ENCODE results near the gene RIC8A. TPM values are rescaled to one million over a fixed set of nuclear protein-coding genes. Genes with fewer than 3 reads are reported as not detected.
"Not testable (repeated sequence)": the region's sequence is repeated elsewhere in the genome, so short reads cannot be mapped to it uniquely, and the experiment has no call there.

RIC8A gene
- total and polyA plus RNA-seq, 9 of the 15 experiments (the other 6 are each of a cell fraction or from before 2014, with no cell fraction given): 10.7 to 108 (median 72.1) TPM

- TF ChIP-seq TEAD4 (IDR thresholded peaks at IDR 0.05; ENCODE audit: low read length): peak; percentile 93
- TF ChIP-seq TEAD4 (CRISPR knock-in tag; IDR thresholded peaks at IDR 0.05; ENCODE audit: borderline replicate concordance); ETV6 (CRISPR knock-in tag; IDR thresholded peaks at IDR 0.05; ENCODE audit: borderline replicate concordance); NR2C1 (IDR thresholded peaks at IDR 0.05); CREB1 (CRISPR knock-in tag; IDR thresholded peaks at IDR 0.05): not testable (repeated sequence)
- TF ChIP-seq ZNF445 (CRISPR knock-in tag; IDR thresholded peaks at IDR 0.05; ENCODE audit: low read depth): peak; percentile 71
- TF ChIP-seq ETV6 (IDR thresholded peaks at IDR 0.05; ENCODE audit: borderline replicate concordance in 1 of 2, low read depth in 2 of 2, low read length in 1 of 2): peak in 1 of 2 experiments; percentile 25; a peak in 1 of 4 replicates
- TF ChIP-seq FOXA3 (CRISPR knock-in tag; conservative IDR thresholded peaks at IDR 0.05 in 1 of 2, IDR thresholded peaks at IDR 0.05 in 1 of 2): 0 out of 4 replicates have a peak, but pooled peaks of 1 of the 2 experiments have one; percentile 48
- peak; percentile 94 for TF ChIP-seq BACH1 (tag; IDR thresholded peaks at IDR 0.05)
- peak; percentile 52; the same call in 1 of the 2 replicates for TF ChIP-seq ZNF274 (IDR thresholded peaks at IDR 0.05; ENCODE audit: borderline replicate concordance, low read depth, low read length)
- peak; percentile 100 for TF ChIP-seq ZNF395 (CRISPR knock-in tag; IDR thresholded peaks at IDR 0.05)
- peak; percentile 49; the same call in 1 of the 2 replicates for TF ChIP-seq NR2C1 (tag; IDR thresholded peaks at IDR 0.05)
- peak; percentile 58; the same call in 1 of the 2 replicates for TF ChIP-seq ESRRA (IDR thresholded peaks at IDR 0.05; ENCODE audit: borderline replicate concordance, low read depth)
- TF ChIP-seq CREB1 (IDR thresholded peaks at IDR 0.05): 0 out of 2 replicates have a peak, but pooled peaks have one; percentile 24
- peak; percentile 98 for TF ChIP-seq FOSL1 (tag; conservative IDR thresholded peaks at IDR 0.05)
- peak; percentile 77; the same call in 1 of the 2 replicates for TF ChIP-seq ZNF609 (CRISPR knock-in tag; IDR thresholded peaks at IDR 0.05; ENCODE audit: borderline replicate concordance)
- TF ChIP-seq SMARCA4 (IDR thresholded peaks at IDR 0.05): peak; percentile 50; the same call in 1 of the 2 replicates
- TF ChIP-seq FOXO4 (CRISPR knock-in tag; IDR thresholded peaks at IDR 0.05): peak; percentile 63; the same call in 1 of the 2 replicates
- TF ChIP-seq TEAD1 (CRISPR knock-in tag; IDR thresholded peaks at IDR 0.05): peak; percentile 41 to 79; a peak in 3 of 4 replicates
- TF ChIP-seq CC2D1A (IDR thresholded peaks at IDR 0.05): peak; percentile 64; the same call in 1 of the 2 replicates
- TF ChIP-seq DPF2 (IDR thresholded peaks at IDR 0.05): peak; percentile 56
Measured at GRCh38 chr11:220641-221215, 13.2 kb downstream of the RIC8A start (continued).
